Right lobe of liver (tissue), 6 donors: ENCODE measurements around the gene DTX3L. TPM values are rescaled to one million over a fixed set of nuclear protein-coding genes. Genes with fewer than 3 reads are reported as not detected.
"Not testable (repeated sequence)": the region's sequence is repeated elsewhere in the genome, so short reads cannot be mapped to it uniquely, and the experiment has no call there.

Experiments
- ATAC-seq, 4 donors: fragments of 200-7000 bp; cut with Tn5 transposase; one replicate each; pipeline ENCODE4 v1.9.1; 2020; ENCODE audit warnings: mild to moderate bottlenecking in 4 of 4, moderate library complexity in 4 of 4
- DNase-seq, 3 donors: peaks; one replicate each; pipeline ENCODE4 v3.0.0-alpha.2; 2020
- H3K27ac ChIP-seq, 3 donors: fragments of 200-600 bp; one replicate each; pipeline ENCODE4 v1.8.0; 2022
- H3K27me3 ChIP-seq, 2 donors: fragments of 200-600 bp; one replicate each; pipeline ENCODE4 v1.8.0; 2022
- H3K36me3 ChIP-seq, 4 donors: fragments of 200-600 bp; sonication (generic) in 1 of 4; one replicate each; pipeline versions ENCODE4 v1.5.1 to v1.8.0; 2017 to 2022; ENCODE audit warnings: control low read depth in 1 of 4
- H3K4me1 ChIP-seq, 4 donors: fragments of 200-600 bp; sonication (generic) in 1 of 4; one replicate each; pipeline versions ENCODE4 v1.5.1 to v1.8.0; 2017 to 2022; ENCODE audit warnings: control low read depth in 1 of 4
- H3K4me3 ChIP-seq, 3 donors: fragments of 200-600 bp; one replicate each; pipeline ENCODE4 v1.8.0; 2022
- H3K9me3 ChIP-seq, 4 donors: fragments of 200-600 bp; sonication (generic) in 1 of 4; one replicate each; pipeline versions ENCODE4 v1.5.1 to v1.8.0; 2017 to 2022; ENCODE audit warnings: control low read depth in 1 of 4
- CTCF ChIP-seq, 4 donors: fragments of 200-600 bp in 3 of 4; fragments of 450-650 bp in 1 of 4; IDR thresholded peaks; one replicate each; pipeline versions ENCODE4 v1.5.1 to v1.8.0; 2016 to 2022; ENCODE audit warnings: antibody characterized with exemption in 4 of 4, mild to moderate bottlenecking in 2 of 4
- POLR2A ChIP-seq: fragments of 450-650 bp; IDR thresholded peaks from one replicate; pipeline ENCODE4 v1.6.1; 2017; ENCODE audit warnings: antibody characterized with exemption, mild to moderate bottlenecking
- WGBS: methylation state at CpG from one replicate; pipeline ENCODE4 v1.1.6; 2018; ENCODE audit warnings: low coverage, low lambda C conversion rate; ENCODE audit not compliant: insufficient coverage; ENCODE audit errors: missing lambda C conversion rate; 5-methylcytosine and 5-hydroxymethylcytosine counted together
- intact Hi-C, 2 donors: fragments of 100-400 bp; cut with DNase I; formaldehyde crosslinking; loops; one replicate each; pipeline versions ENCODE4 v1.11.2 to v1.14.1; 2022
- total RNA-seq, 6 experiments: library from RNA; depleted of rRNA in 2 of 6; stranded (reverse); fragments of >200 nt in 2 of 6; fragmentation: NEBNext Ultra II Directional in 3 of 6; extraction: Animal tissue kit (Norgen Biotek cat#: 25700) in 3 of 6; gene quantifications; one replicate each; pipeline versions ENCODE4 v1.1.0 to v1.2.4, GENCODE V29; 2016 to 2023
- donor health status: DM: no; HTN: yes; CAD: no.
- donor health status: DM: no; HTN: no; CAD: no.
- donor health status: DM: no; HTN: no; CAD: no.
- donor health status: DM: no; HTN: yes; CAD: no.
- donor health status: DM: no; HTN: yes; CAD: no.

The DTX3L gene
- total RNA-seq, 6 experiments from 2014 or later, result 31.3 to 63.7 (median 38.4) TPM

- WGBS, result 80% methylated on average over 1 of the region's 1 CpG
- Histone ChIP-seq H3K9me3 (no peaks in the 10 kb centered on the region), H3K4me1 (peaks cover 0 to 29% (median 12%) of the 10 kb centered on the region in 4 donors), H3K27me3 (no peaks in the 10 kb centered on the region), H3K36me3 (peaks cover 0 to 26% (median 18%) of the 10 kb centered on the region in 4 donors), H3K27ac (peak overlapping the region in 1 of 3 donors; percentile 16), H3K4me3 (no peak overlapping the region)
- ATAC-seq (peak; percentile 5 to 51 (median 38)), DNase-seq (no peak)
- intact Hi-C loops, result loop anchor here (5.0 to 10.0 kb wide), 2 partner anchors 122 to 124 kb away; partner anchors contain the start of gene PARP14 (in 2 of the 2)
- TF ChIP-seq POLR2A (no peak), CTCF (IDR thresholded peaks at IDR 0.05) (peak; percentile 59 to 77 (median 66))
Measured at GRCh38 chr3:122560680-122561079, 3.5 kb upstream of the DTX3L start.

- Histone ChIP-seq H3K27me3 (no peaks in the 10 kb centered on the region), H3K36me3 (peaks cover 0 to 26% (median 18%) of the 10 kb centered on the region in 4 donors), H3K9me3 (no peaks in the 10 kb centered on the region), H3K4me1 (peaks cover 0 to 52% (median 20%) of the 10 kb centered on the region in 4 donors), H3K4me3 (peak overlapping the region; percentile 70 to 94 (median 76)), H3K27ac (peak overlapping the region; percentile 97 to 99 (median 99))
- ATAC-seq, result peak in 1 of 4 donors; percentile 1
- intact Hi-C loops, result loop anchor here (5.0 to 10.0 kb wide), 2 partner anchors 119 to 122 kb away; partner anchors contain the start of gene PARP14 (in 2 of the 2)
- TF ChIP-seq POLR2A (no peak), CTCF (IDR thresholded peaks at IDR 0.05) (no peak)
- whole genome bisulfite sequencing, result 16% methylated on average over 5 of the region's 5 CpGs
- no peak for DNase-seq
Measured at GRCh38 chr3:122562923-122563716, 1.0 kb upstream of the DTX3L start.

- H3K9me3 ChIP-seq, result no peaks in the 10 kb centered on the region
- peak overlapping the region; percentile 97 to 99 (median 99) for H3K27ac ChIP-seq
- intact Hi-C loops, result loop anchor here (5.0 to 10.0 kb wide), 2 partner anchors 119 to 121 kb away; partner anchors contain the start of gene PARP14 (in 2 of the 2)
- no peaks in the 10 kb centered on the region for H3K27me3 ChIP-seq
- TF ChIP-seq POLR2A (no peak), CTCF (IDR thresholded peaks at IDR 0.05) (no peak)
- ATAC-seq, result peak; percentile 8 to 35 (median 32)
- peaks cover 0 to 57% (median 21%) of the 10 kb centered on the region in 4 donors for H3K4me1 ChIP-seq
- 3% methylated on average over 5 of the region's 5 CpGs for WGBS
- peak overlapping the region; percentile 70 to 94 (median 76) for H3K4me3 ChIP-seq
- DNase-seq, result peak in 1 of 3 donors; percentile 28
- peaks cover 0 to 20% (median 16%) of the 10 kb centered on the region in 4 donors for H3K36me3 ChIP-seq
Measured at GRCh38 chr3:122563717-122564025, 467 bp upstream of the DTX3L start.

- WGBS, result 100% methylated on average over 5 of the region's 7 CpGs
- intact Hi-C loops, result loop anchor here in 1 of 2 donors (10.0 kb wide), 1 partner anchor 117 kb away; the partner anchor contains the start of gene PARP14
Measured at GRCh38 chr3:122568131-122568530, 4.0 kb downstream of the DTX3L start.

More at GRCh38 chr3:122568131-122568530, 4.0 kb downstream of the DTX3L start:
- H3K36me3 ChIP-seq, result peaks cover 3 to 47% (median 23%) of the 10 kb centered on the region in 4 donors
- peak overlapping the region; percentile 32 to 99 (median 85) for H3K27ac ChIP-seq
- not testable (repeated sequence) for H3K27me3 ChIP-seq, DNase-seq, H3K4me3 ChIP-seq, ATAC-seq, H3K9me3 ChIP-seq
- peaks cover 0 to 63% (median 13%) of the 10 kb centered on the region in 4 donors for H3K4me1 ChIP-seq
